ENCODE data around the gene NPAS3.

Gene NPAS3

GRCh38 chr14:33680873-33681272 is 742.2 kb downstream of the NPAS3 start:
- no peak for TF ChIP-seq EZH2phosphoT487 (IDR thresholded peaks at IDR 0.05; ENCODE audit: borderline replicate concordance)
- TF ChIP-seq CTCF (conservative IDR thresholded peaks at IDR 0.05; ENCODE audit: low read length), result no peak

GRCh38 chr14:33682760-33683159 is 744.1 kb downstream of the NPAS3 start:
- Histone ChIP-seq H3K9me2 (replicated peaks; ENCODE audit: low read depth, low read length) (no peaks in the 10 kb centered on the region), H4K20me1 (ENCODE audit: insufficient read depth, low read length, poor library complexity, severe bottlenecking) (no peaks in the 10 kb centered on the region), H2AFZ (ENCODE audit: low read length) (no peak overlapping the region), H3K4me1 (ENCODE audit: insufficient read depth, low read length, poor library complexity, severe bottlenecking) (no peaks in the 10 kb centered on the region), H3K9ac (ENCODE audit: low read depth, low read length, poor library complexity, severe bottlenecking) (no peak overlapping the region), H3K4me3 (ENCODE audit: low read length, poor library complexity, severe bottlenecking) (no peak overlapping the region), H3K27me3 (ENCODE audit: insufficient read depth, low read length, poor library complexity, severe bottlenecking) (no peaks in the 10 kb centered on the region), H3K79me2 (ENCODE audit: insufficient read depth, low read length) (no peaks in the 10 kb centered on the region), H3K9me3 (ENCODE audit: insufficient read depth, low read depth, low read length) (no peaks in the 10 kb centered on the region; the same call in 1 of the 2 replicates), H3K36me3 (ENCODE audit: insufficient read depth, low read length) (no peaks in the 10 kb centered on the region), H3K4me2 (ENCODE audit: low read depth, low read length, poor library complexity, severe bottlenecking) (no peak overlapping the region), H3F3A (ENCODE audit: low read depth) (no peaks in the 10 kb centered on the region)
- TF ChIP-seq EZH2phosphoT487 (IDR thresholded peaks at IDR 0.05; ENCODE audit: borderline replicate concordance), result no peak
- TF ChIP-seq CTCF (conservative IDR thresholded peaks at IDR 0.05; ENCODE audit: low read length), result no peak

More at GRCh38 chr14:33680873-33681272, 742.2 kb downstream of the NPAS3 start:
- H3K36me3 ChIP-seq (ENCODE audit: insufficient read depth, low read length), result no peaks in the 10 kb centered on the region
- no peaks in the 10 kb centered on the region for H3F3A ChIP-seq (ENCODE audit: low read depth)
- no peak overlapping the region for H2AFZ ChIP-seq (ENCODE audit: low read length)
- H3K9me3 ChIP-seq (ENCODE audit: insufficient read depth, low read depth, low read length), result no peaks in the 10 kb centered on the region; the same call in 1 of the 2 replicates
- H3K4me2 ChIP-seq (ENCODE audit: low read depth, low read length, poor library complexity, severe bottlenecking), result no peak overlapping the region
- H3K9ac ChIP-seq (ENCODE audit: low read depth, low read length, poor library complexity, severe bottlenecking), result no peak overlapping the region
- H4K20me1 ChIP-seq (ENCODE audit: insufficient read depth, low read length, poor library complexity, severe bottlenecking), result no peaks in the 10 kb centered on the region
- no peaks in the 10 kb centered on the region for H3K4me1 ChIP-seq (ENCODE audit: insufficient read depth, low read length, poor library complexity, severe bottlenecking)
- no peak overlapping the region for H3K4me3 ChIP-seq (ENCODE audit: low read length, poor library complexity, severe bottlenecking)
- no peaks in the 10 kb centered on the region for H3K79me2 ChIP-seq (ENCODE audit: insufficient read depth, low read length)
- H3K27me3 ChIP-seq (ENCODE audit: insufficient read depth, low read length, poor library complexity, severe bottlenecking), result no peaks in the 10 kb centered on the region
- no peaks in the 10 kb centered on the region for H3K9me2 ChIP-seq (replicated peaks; ENCODE audit: low read depth, low read length)

- Histone ChIP-seq H3K9me2 (replicated peaks; ENCODE audit: low read depth, low read length) (no peaks in the 10 kb centered on the region), H3K4me3 (ENCODE audit: low read length, poor library complexity, severe bottlenecking) (no peak overlapping the region), H3F3A (ENCODE audit: low read depth) (no peaks in the 10 kb centered on the region), H3K36me3 (ENCODE audit: insufficient read depth, low read length) (no peaks in the 10 kb centered on the region), H2AFZ (ENCODE audit: low read length) (no peak overlapping the region), H3K9me3 (ENCODE audit: insufficient read depth, low read depth, low read length) (no peaks in the 10 kb centered on the region; the same call in 1 of the 2 replicates), H3K79me2 (ENCODE audit: insufficient read depth, low read length) (no peaks in the 10 kb centered on the region), H3K4me1 (ENCODE audit: insufficient read depth, low read length, poor library complexity, severe bottlenecking) (no peaks in the 10 kb centered on the region), H3K4me2 (ENCODE audit: low read depth, low read length, poor library complexity, severe bottlenecking) (no peak overlapping the region), H4K20me1 (ENCODE audit: insufficient read depth, low read length, poor library complexity, severe bottlenecking) (no peaks in the 10 kb centered on the region), H3K9ac (ENCODE audit: low read depth, low read length, poor library complexity, severe bottlenecking) (no peak overlapping the region), H3K27me3 (ENCODE audit: insufficient read depth, low read length, poor library complexity, severe bottlenecking) (no peaks in the 10 kb centered on the region)
- TF ChIP-seq EZH2phosphoT487 (IDR thresholded peaks at IDR 0.05; ENCODE audit: borderline replicate concordance) (no peak), CTCF (conservative IDR thresholded peaks at IDR 0.05; ENCODE audit: low read length) (no peak)
Observed at GRCh38 chr14:33685026-33685425, 746.3 kb downstream of the NPAS3 start.

Measured in Loucy (cell line).